HG02970 (cell line): ENCODE data around the gene KSR2.
"Not testable (repeated sequence)": the region's sequence is repeated elsewhere in the genome, so short reads cannot be mapped to it uniquely, and the experiment has no call there.

Experiments
- ATAC-seq: cut with Tn5 transposase; IDR thresholded peaks from one replicate; pipeline ENCODE4 v1.9.1; 2021; ENCODE audit warnings: mild to moderate bottlenecking, moderate library complexity, moderate number of reproducible peaks; ENCODE audit not compliant: unreplicated experiment, low FRiP score

KSR2 gene

DNA sequence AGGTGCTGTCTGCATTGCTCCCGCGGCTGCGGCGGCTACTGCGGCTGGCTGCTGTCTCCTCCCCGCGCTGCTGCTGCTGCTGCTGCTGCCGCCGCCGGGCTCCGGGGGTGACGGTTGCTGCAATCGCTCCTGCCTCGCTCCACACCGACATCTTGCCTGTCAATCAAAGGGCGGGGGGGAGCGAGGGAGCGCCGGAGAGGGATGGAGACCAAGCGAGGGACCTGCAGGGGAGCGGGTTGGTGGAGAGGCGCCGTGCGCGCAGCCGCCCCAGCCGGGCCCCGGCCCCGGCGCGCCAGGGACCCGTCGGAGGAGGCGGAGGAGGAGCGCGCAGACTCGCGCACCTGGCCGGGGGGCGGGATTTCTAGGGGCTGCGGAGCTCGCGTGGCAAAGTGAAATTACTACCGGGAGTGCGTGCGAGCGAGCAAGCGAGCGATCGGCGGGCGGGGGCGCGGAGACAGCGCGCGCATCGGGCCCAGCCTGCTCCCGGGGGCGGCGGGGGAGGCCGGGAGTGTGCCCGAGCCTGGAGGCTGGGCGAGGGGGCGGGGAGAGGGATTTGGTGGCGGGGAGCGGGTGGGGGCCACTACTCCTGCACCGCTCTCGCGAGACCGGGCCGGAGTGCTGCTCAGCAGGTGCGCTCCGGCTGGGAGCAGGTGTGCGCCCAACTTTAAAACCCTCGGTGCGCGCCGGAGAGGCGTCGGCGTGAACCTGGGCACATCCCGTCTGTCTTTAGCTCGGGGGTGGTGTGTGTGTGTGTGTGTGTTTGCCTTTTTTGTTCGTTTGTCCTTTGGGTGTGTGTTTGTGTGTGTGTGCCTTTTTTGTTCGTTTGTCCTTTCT is at the start of gene KSR2:
Gene KSR2 (minus strand): TSS at position 165 of the 834 bp plus-strand sequence. CDS start 735 bp downstream, outside the sequence.
- ATAC-seq: no peak

DNA sequence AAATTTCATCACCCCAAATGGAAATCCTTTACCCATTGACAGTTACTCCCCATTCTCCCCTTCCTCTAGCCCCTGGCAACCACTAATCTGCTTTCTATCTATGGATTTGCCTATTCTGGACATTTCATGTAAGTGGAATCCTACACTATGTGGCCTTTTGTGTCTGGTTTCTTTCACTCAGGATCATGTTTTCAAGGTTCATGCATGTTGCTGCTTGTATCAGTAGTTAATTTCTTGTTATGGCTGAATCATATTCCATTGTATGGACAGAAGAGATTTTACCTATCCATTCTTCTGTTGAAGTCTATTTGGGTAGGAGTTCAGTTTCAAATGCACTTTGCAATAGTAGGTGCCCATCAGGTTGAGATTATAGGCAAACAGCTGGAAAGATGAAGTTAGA is 49.1 kb upstream of the KSR2 start:
- ATAC-seq: no peak

DNA sequence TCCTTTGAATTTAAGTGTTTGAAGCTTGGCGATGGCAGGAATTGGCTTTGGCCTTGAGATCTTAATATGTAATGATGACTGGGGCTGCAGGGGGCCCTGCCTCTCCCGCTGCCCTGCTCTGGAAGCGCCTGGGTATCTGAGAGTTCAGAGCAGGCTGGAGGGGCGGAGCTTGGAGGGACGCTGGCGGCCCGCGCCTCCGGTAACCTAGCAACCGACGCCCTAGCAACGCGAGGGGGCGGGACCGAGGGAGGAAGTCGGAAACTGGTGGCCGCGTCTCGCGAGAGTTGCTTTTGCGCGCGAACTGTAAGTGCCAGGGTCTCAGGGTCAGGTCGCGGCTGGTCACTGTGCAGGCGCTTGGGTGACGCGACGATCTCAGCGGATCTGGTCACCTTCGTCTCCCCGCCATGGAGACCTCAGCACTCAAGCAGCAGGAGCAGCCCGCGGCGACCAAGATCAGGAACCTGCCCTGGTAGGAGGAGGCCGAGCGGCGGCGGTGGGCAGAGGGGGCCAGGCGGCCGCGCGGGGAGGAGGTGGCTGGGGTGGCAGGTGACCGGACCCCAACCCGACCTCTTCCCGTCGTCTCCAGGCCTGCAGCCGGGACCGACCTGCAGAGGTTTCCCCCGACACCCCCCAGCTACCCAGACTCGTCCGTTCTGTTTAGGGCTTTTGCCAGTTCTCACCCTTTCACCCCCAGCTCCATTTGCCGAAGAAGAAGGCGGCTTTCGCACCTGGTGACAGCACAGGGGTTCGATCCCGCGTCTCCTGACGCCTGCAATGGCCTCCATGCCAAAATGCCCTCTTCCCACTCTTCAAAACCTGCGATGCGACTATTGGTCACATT is 47.9 kb upstream of the KSR2 start, which contains the start of gene RFC5:
Gene RFC5 (plus strand): TSS at position 280 of the 841 bp plus-strand sequence. CDS start 125 bp downstream, at position 405.
- peak; percentile 98 for ATAC-seq

DNA sequence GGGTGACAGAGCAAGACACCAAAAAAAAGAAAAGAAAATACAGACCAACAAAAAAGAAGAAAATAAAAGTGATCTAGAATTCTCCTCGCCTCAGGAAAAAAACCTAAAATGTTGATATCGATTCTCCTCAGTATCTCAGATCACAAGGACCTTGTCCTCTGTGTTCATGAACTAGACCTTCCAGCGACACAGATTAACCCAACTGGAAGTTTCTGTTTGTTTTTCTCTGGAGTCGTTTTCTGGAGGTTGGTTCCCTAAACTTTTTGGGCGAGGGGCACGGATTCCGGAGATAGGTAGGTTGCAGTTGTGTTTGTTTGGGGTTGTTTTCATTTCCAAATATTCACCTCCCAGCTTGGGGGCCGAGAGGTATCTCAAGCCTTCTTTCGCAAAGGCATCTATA is 47.2 kb upstream of the KSR2 start:
- ATAC-seq: no peak

DNA sequence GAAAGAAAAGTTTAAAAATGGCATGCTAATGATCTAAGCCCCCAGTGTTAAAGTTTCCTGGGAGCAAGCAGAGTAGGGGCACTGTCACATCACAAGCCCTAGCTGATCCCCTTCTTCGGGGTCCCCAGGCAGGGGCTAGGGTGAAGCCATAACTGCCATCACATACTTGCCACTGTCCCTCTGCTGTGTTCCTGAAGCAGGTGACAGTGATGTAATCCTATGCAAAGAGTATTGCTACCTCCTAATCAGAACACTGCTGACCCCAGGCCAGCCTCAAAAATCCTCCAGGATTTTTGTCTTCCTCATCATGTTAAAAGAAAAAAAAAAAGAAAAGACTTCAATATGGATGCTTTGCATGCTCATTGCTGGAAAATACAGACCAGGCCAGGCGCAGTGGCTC is 46.5 kb upstream of the KSR2 start:
- ATAC-seq: no peak

DNA sequence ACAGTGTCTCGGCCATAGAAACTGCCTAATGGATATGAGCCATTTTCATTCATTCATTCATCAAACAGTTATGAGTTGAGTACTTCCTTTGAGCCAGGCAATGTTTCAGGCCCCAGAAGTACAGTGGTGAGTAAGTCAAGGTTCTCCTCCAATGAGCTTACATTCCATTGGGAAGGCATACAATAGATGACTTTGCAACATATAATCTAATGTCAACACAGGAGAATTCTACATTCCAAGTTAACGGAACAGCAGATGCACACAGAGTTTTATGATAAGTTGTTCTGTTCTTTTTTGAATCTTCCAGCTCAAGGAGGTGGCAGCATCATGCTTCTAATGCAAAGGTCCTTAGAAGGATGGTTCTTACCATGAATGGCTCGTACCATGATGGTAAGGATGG is 44.5 kb upstream of the KSR2 start:
- no peak for ATAC-seq

DNA sequence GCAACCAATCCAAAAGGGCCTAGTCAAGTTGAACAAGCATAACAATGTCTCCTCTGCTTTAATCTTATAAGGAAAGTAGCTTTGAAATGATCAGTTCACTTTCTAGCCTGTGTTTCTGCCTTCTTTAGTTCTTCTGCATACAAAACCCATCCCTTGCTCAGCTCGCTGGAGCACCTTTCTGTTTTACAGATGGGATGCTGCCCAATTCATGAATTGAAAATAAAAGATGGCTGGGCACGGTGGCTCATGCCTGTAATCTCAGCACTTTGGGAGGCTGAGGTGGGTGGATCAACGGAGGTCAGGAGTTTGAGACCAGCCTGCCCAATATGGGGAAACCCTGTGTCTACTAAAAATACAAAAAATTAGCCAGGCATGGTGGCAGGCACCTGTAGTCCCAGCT is 43.2 kb upstream of the KSR2 start:
- no peak for ATAC-seq

DNA sequence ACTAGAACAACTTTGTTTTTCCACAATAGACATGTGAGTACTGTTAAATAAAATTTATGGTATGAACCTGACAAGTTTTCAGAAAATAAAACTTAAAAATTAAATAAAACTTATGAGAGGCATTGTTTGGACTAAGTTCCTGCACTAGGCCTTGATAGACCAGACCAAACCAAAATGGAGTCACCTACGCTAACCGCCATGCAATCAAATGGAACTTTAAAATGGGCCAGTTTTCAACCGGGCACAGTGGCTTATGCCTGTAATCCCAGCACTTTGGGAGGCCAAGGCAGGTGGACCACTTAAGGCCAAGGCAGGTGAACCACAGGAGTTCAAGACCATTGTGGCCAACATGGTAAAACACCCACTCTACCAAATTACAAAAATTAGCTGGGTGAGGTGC is 42.6 kb upstream of the KSR2 start:
- no peak for ATAC-seq

DNA sequence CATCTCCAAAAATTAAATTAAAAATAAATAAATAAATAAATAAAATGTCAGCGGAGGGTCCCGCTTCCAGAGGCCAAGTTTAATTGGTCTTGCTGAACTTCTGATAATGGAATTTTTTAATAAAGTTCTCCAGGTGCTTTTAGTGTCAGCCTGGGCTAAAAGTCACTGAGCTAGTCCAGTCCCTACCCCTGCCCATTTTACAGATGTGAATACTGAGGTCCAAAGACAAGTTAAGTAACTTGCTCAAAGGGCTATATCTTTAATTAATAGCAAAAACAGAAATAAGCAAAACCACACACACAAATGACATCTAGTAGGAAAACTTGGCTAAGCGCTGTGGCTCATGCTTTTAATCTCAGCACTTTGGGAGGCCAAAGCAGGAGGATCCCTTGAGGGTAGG is 42.1 kb upstream of the KSR2 start:
- no peak for ATAC-seq

DNA sequence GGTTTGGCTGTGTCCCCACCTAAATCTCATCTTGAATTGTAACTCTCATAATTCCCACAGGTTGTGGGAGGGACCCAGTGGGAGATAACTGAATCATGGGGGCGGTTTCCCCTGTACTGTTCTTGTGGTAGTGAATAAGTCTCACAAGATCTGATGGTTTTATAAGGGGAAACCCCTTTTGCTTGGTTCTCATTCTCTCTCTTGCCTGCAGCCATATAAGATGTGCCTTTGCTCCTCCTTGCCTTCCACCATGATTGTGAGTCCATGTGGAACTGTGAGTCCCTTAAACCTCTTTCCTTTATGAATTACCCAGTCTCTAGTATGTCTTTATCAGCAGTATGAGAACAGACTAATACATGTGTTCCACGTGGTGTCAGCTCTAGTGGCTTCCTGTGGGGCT is 31.0 kb upstream of the KSR2 start:
- not testable (repeated sequence) for ATAC-seq

DNA sequence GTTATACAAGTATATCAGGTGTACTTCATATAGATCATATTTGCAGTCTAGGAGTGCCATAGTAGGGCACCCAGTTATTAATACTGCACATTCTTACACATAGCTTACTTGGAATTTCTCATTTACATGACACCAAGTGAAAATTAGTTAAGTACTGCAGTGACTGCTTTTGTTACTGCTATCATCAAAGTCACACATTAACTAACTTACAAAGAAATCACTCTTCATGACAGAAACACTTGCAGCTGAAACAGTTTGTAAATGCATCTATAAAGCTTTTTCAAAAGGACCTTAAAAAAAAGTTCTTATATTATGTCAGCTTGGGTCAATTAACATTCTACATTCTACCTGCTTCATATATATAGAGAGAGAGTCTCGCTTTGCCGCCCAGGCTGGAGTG is 29.9 kb upstream of the KSR2 start:
- ATAC-seq: no peak

DNA sequence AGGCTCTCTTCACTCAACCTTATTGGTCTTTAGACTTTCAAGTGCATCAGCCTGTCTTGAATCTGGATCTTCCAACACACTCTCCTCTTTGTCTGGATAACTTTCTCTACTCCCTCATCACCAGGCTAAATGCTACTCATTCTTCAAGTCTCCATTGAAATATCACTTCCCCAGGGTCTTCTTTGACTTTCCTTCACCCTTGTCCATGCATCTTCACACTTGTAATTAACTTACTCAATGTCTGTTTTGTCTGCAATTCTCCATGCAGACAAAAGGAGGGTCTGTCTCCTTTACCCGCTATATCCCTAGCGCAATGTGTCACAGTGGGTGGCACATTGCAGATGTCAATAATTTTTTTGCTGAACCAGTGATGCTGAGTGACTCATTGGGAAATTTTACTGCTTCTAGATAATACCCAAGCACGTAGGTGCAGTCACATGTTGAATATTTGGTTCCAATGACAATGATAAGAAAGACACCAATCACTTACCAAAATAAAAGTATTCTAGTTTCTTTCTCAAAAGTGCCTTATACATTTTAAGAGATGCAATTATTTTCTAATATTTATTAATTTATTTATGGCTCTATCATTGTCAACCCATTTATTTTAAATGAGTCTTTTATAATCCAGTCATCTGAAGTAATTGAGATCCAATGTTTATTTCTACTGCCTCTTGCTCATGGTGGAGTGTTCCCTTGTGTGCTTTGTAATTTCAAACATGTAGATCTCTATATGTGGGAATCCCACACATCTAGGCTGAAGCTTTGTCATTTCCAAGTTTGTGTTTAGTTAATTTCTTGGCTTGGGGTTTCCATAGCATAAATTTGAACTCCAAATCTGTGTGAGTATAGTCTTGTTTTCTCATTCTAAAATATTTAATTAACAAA is 26.0 kb upstream of the KSR2 start:
- ATAC-seq: no peak

DNA sequence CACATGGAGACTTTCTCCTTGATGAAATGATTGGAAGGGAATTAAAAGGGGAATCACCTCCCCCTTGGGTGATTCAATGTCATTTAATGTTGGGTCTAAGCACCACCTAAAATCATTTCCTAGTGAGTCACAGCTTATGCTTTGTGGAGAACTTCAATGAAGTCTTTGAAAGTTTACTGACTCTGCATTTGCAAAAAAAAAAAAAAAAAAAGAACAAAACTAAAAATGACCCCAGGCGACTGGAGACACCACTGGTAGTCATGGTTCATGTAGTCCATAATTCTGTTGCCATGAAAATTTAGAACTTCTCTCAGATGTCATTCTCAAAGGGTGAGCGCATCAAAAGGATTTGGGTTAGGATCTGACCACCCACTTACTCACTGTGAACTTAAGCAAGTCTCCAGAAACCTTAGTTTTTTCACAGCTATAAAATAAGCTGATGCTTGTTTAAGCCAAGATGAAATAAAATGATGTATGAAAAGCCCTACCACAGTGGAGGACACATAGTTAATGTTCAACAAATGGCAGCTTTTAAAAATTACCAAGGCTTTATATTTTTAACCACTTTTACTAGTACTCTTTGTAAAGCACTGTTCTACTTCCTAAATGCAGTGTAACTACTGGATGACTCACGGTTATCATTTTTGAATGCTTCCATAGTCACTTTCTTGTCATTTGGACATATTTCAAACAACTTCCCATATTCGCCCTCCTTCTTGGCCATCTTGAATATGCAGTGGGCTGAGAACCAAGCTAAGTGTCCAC is 18.1 kb upstream of the KSR2 start:
- no peak for ATAC-seq

DNA sequence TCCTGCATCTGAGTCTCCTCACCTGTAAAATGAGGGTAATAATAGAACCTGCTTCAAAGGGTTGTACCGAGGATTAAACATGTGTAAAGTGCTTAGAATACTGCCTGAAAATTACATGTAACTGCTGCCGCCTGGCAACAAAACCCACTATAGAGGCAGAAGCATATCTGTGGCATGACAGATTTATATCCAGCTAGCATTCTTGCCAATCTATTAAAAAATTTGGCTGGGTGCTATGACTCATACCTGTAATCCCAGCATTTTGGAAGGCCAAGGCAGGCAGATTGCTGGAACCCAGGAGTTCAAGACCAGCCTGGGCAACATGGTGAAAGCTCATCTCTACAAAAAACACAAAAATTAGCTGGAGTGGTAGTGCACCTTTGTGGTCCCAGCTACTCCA is 16.4 kb upstream of the KSR2 start:
- ATAC-seq: no peak

DNA sequence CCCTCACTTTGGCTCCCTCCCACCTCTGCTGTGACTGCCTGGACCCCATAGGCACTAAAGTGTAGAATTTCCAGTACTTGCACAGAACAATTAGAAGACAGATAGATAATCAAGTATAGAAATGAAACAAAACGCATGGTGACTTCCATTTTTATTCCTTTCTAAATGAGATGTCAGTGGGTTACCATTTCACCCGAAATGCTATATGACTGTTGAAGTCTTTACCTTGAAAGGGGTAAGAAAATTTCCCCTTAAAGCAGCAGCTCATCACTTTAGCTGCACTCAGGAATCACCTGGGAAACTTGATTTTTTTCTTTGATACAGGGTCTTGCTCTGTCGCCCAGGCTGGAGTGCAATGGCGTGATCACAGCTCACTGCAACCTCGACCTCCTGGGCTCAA is 12.5 kb upstream of the KSR2 start:
- no peak for ATAC-seq

DNA sequence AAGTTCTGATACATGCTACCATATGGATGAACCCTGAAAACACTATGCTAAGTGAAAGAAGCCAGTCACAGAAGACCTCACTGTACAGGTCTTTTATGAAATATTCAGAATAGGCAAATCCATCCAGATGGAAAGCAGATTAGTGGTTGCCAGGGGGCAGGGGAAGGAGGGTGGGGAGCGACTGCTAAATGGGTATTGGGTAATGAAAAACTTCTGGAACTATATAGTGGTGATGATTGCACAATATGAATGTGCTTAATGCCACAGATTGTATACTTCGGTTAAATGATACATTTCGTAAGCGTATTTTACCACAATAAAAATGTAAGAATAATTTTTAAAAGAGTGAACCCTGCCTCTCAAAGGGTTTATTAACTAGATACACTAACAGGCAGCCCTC is 11.8 kb upstream of the KSR2 start:
- no peak for ATAC-seq

DNA sequence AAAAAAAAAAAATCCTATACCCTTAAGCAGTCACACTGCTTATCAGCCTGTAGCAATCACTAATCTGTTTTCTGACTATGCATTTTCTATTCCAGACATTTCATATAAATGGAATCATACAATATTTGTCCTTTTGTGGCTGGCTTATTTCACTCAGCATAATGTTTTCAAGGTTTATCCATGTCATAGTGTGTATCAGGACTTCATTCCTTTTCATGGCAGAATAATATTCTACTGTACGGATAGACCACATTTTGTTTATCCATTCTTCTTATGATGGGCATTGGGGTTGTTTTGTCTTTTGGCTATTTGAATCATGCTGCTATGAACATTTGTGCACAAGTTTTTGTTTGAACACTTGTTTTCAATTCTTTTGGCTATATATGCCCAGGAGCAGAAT is 8.6 kb upstream of the KSR2 start:
- no peak for ATAC-seq

DNA sequence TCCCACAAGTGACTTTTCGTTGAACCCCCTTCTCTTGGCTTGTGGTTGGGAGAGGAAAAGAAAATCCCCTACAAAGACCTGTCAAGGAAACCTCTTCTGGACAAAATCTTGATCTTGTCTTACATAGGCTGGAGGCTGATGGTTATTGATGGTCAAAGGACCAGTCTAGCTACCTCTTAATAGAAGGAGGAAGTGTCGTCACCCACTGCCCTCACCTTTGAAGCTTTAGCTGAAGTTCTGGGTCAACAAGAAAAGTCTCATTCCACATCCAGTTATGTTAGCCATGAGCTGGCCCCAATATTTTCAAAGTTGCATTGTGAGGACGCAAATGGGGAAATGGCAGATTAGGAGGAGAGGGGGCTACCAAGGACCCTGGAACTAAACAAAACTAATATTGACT is 6.2 kb upstream of the KSR2 start:
- no peak for ATAC-seq

DNA sequence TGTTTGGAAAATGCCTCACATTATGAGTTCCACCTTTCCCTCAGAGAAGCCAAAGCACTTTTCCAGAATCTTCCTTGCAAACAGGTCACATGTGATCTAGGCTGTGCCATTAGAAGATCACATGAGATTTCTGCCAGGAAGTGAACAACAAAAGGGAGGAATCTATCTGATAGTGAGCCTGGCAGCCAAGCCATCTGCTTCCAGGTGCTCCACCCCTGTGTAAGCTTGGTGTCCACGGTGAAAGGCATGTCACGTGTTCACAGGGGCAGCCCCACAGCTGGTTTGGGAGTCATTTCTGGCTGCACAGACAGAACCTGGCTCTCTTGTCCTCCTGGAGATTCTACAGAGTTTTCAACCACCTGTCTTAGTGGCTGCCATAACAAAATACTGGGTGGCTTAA is 3.5 kb upstream of the KSR2 start:
- ATAC-seq: no peak

DNA sequence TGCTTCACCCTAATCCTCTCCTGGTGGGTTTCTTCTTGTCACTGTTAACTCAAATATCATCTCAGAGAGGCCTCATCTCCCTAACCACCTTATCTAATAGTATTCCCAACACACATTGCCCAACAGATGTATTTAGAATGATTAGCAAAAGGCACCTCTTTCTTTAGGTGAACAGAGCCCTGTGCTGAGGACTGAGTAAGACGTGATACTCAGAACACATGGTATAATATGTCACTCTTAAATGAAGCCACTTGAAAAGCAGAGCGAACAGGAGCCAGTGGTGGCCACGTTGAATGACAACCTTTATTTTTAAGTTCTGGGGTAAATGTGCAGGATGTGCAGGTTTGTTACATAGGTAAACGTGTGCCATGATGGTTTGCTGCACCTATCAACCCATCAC is 1.5 kb upstream of the KSR2 start:
- ATAC-seq: no peak
